Common myeloid progenitor, CD34-positive (primary cell): Measurements from ENCODE around the gene SERPINB3.
"Not testable (repeated sequence)": the region's sequence is repeated elsewhere in the genome, so short reads cannot be mapped to it uniquely, and the experiment has no call there.

Experiments used
- CTCF ChIA-PET: fragments of 350-600 bp; sonication (Branson Sonifier 250); formaldehyde crosslinking; loops from one replicate; lab custom pipeline; 2021; ENCODE audit warnings: antibody characterized with exemption; lab: Charles Lee
- POLR2A ChIA-PET: fragments of 350-600 bp; sonication (Branson Sonifier 250); formaldehyde crosslinking; loops from one replicate; lab custom pipeline; 2021; ENCODE audit warnings: antibody characterized with exemption; lab: Charles Lee
- DNase-seq, 3 donors: peaks; one replicate each; pipeline versions ENCODE4 v3.0.0 to v3.0.0-alpha.2; 2013
- H3K27ac ChIP-seq, 2 experiments: 1 replicate in 1 of 2; 2 replicates in 1 of 2; pipeline ENCODE4 v1.7.0; 2013; ENCODE audit warnings: inconsistent platforms in 2 of 2, low read length in 2 of 2, mild to moderate bottlenecking in 2 of 2, low read depth in 1 of 2, moderate library complexity in 1 of 2; ENCODE audit not compliant: severe bottlenecking in 2 of 2, insufficient read depth in 1 of 2, poor library complexity in 1 of 2
- H3K27me3 ChIP-seq, 5 experiments: replicated peaks in 2 of 5; 1 replicate in 3 of 5; 2 replicates in 2 of 5; pipeline versions ENCODE4 v1.6.1 to v1.7.0; 2013; ENCODE audit warnings: low read length in 4 of 5, mild to moderate bottlenecking in 2 of 5, moderate library complexity in 2 of 5, inconsistent platforms in 1 of 5; ENCODE audit not compliant: insufficient read depth in 5 of 5, control insufficient read depth in 4 of 5
- H3K36me3 ChIP-seq, 4 experiments: 1 replicate in 2 of 4; 2 replicates in 2 of 4; pipeline versions ENCODE4 v1.6.1 to v1.7.0; 2013; ENCODE audit warnings: low read length in 3 of 4, control low read depth in 1 of 4, mild to moderate bottlenecking in 1 of 4; ENCODE audit not compliant: control insufficient read depth in 4 of 4, insufficient read depth in 4 of 4
- H3K4me1 ChIP-seq, 4 experiments: 1 replicate in 3 of 4; 2 replicates in 1 of 4; pipeline versions ENCODE4 v1.6.1 to v1.7.1; 2013; ENCODE audit warnings: low read length in 3 of 4, mild to moderate bottlenecking in 3 of 4, control low read depth in 1 of 4, inconsistent platforms in 1 of 4, moderate library complexity in 1 of 4; ENCODE audit not compliant: control insufficient read depth in 4 of 4, insufficient read depth in 4 of 4; ENCODE audit errors: control extremely low read depth in 1 of 4
- H3K4me3 ChIP-seq, 7 experiments: 1 replicate in 4 of 7; 2 replicates in 3 of 7; pipeline versions ENCODE4 v1.5.1 to v1.7.0; 2013; ENCODE audit warnings: mild to moderate bottlenecking in 7 of 7, low read length in 6 of 7, moderate library complexity in 6 of 7, inconsistent platforms in 2 of 7, low read depth in 2 of 7, control low read depth in 1 of 7; ENCODE audit not compliant: insufficient read depth in 4 of 7, control insufficient read depth in 1 of 7; ENCODE audit errors: extremely low read depth in 1 of 7
- H3K9me3 ChIP-seq, 5 experiments: 1 replicate in 4 of 5; 2 replicates in 1 of 5; pipeline versions ENCODE4 v1.6.1 to v1.7.1; 2013; ENCODE audit warnings: low read length in 4 of 5, mild to moderate bottlenecking in 2 of 5, inconsistent platforms in 1 of 5, low read depth in 1 of 5, moderate library complexity in 1 of 5; ENCODE audit not compliant: control insufficient read depth in 4 of 5, insufficient read depth in 2 of 5; ENCODE audit errors: control extremely low read depth in 1 of 5
- WGBS: methylation state at CpG from one replicate; pipeline ENCODE4 v1.1.5; 2013; ENCODE audit not compliant: insufficient coverage; 5-methylcytosine and 5-hydroxymethylcytosine counted together

Gene SERPINB3

DNA sequence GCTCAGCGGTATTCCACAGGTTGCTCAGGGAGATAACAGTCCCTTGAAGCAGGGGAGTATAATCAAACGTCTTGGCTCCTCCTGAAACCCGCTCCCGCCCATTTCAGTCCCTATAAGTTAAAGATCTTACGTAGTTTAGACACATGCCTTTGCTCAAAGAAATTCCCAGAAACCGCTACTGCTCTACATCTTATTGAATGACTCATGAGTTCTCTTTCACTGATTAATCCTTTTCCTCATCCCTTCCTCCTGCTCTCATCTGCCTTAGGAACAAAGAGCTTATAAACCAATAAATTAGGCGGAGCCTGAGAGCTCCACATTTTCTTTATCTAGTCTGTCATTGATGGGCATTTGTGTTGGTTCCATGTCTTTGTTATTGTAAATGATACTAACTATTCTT is 13.5 kb downstream of the SERPINB3 start:
- no peaks in the 10 kb centered on the region for H3K27me3 ChIP-seq
- ChIA-PET CTCF (no interaction called here), POLR2A (no interaction called here)
- H3K27ac ChIP-seq = no peak overlapping the region
- H3K4me1 ChIP-seq = no peaks in the 10 kb centered on the region
- H3K9me3 ChIP-seq = no peaks in the 10 kb centered on the region
- no peak overlapping the region for H3K4me3 ChIP-seq
- no peaks in the 10 kb centered on the region for H3K36me3 ChIP-seq
- DNase-seq = no peak
- WGBS = 80% methylated on average over 6 of the region's 7 CpGs

DNA sequence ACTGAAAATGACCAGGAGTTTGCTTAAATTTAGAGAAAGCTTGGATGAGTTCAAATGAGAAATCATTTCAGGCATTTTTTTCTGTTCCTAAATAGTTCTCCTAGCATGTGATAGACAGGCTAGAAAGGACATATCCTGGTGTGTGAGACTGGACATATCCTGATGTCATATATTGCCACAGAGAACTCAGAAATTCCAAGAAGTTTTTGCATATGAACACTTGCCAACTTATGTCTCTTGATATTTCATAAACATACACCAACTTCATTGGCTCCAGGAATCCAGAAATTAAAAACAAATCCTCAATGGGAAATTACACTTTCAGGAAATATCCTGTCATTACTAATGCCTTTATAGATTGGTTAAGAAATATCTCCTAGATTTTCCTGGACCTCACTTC is 14.8 kb downstream of the SERPINB3 start:
- CTCF ChIA-PET = no interaction called here

DNA sequence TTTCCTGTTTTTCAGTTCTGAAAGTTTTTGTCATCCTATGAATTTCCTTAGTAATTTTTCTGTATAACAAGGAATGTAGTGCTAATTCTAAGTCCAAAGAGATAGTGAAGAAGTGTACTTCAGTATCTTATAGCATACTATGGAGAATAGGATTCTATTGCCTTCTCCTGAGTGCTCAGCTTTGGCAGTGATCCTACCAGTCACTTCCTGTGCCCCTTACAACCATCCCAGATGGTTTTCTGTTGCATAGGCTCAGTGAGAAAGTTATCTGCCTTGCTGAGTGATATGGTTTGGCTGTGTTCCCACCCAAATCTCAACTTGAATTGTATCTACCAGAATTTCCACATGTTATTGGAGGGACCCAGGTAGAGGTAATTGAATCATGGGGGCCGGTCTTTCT is 17.0 kb downstream of the SERPINB3 start:
- H3K27ac ChIP-seq, CTCF ChIA-PET, H3K36me3 ChIP-seq, H3K4me3 ChIP-seq, H3K27me3 ChIP-seq, POLR2A ChIA-PET, H3K4me1 ChIP-seq, H3K9me3 ChIP-seq, DNase-seq: not testable (repeated sequence)
- WGBS = 100% methylated on average over 1 of the region's 1 CpG

More for the DNA sequence above, 14.8 kb downstream of the SERPINB3 start:
- POLR2A ChIA-PET = no interaction called here
- Histone ChIP-seq H3K9me3 (no peaks in the 10 kb centered on the region), H3K27ac (no peak overlapping the region), H3K4me3 (no peak overlapping the region), H3K36me3 (no peaks in the 10 kb centered on the region), H3K4me1 (no peaks in the 10 kb centered on the region), H3K27me3 (no peaks in the 10 kb centered on the region)
- no peak for DNase-seq

DNA sequence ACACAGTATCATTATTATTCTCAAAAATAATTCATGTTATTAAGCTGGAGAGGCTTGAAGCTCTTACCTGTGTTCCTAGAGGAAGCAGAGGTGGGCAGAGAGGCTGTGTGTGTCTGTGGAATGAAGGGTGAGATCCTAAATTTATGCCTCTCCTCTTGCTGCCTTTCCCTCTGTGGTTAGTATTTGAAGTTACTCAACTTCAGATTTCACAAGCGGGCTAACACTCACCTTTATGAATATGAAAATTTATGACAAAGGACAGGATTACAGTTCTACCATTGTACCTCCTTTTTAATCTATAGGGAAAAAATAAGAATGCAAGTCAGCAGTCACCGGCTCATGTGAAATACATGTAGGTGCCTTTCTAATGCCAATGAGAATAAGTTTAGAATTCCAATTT is 17.6 kb downstream of the SERPINB3 start, which contains the start of gene SERPINB4:
Gene SERPINB4 (minus strand): TSS at position 115 of the 400 bp plus-strand sequence. CDS start 679 bp downstream, outside the sequence.
- H3K4me1 ChIP-seq, DNase-seq, H3K9me3 ChIP-seq, CTCF ChIA-PET, POLR2A ChIA-PET, H3K27me3 ChIP-seq, H3K27ac ChIP-seq, H3K4me3 ChIP-seq, H3K36me3 ChIP-seq: not testable (repeated sequence)
- WGBS = no CpG with 5 or more reads among the region's 2 CpGs

DNA sequence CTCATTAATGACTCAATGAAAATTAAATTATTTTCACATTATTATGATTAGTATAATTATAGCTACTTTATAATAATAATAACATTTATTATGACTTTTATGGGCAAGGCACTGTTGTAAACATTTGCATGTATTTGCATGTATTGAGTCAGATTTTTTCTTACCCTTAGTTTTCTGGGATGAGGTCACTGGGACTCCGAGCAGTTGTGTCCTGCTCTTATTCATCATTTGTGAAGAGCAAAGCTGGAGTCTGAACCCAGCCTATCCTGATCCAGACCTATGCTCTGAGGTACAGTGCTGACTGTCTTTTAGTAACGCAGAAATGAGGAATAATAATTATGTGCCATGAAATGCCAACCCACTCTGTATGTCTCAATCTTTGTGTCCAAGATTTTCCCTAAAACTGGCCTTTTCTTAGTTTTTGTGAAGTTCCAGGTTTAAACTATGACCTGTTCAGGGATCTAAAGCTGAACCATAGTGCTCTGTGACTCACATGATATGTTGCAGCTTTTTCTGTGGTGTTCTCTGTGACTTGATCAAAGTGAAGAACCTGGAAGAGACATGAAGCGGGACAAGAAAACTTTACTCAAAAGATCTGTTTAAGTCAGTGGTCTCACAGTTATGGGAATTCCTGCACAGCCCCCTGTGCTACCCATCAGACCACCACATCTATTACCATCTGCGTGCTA is 18.9 kb downstream of the SERPINB3 start:
- H3K4me3 ChIP-seq, POLR2A ChIA-PET, DNase-seq, H3K9me3 ChIP-seq, H3K4me1 ChIP-seq, H3K27me3 ChIP-seq, H3K27ac ChIP-seq, H3K36me3 ChIP-seq: not testable (repeated sequence)
- WGBS = 100% methylated on average over 2 of the region's 4 CpGs
- CTCF ChIA-PET = interaction anchor here (0.5 kb wide), 1 partner anchor 128 kb away, joined by 4 read pairs; no protein-coding TSS in a partner anchor

DNA sequence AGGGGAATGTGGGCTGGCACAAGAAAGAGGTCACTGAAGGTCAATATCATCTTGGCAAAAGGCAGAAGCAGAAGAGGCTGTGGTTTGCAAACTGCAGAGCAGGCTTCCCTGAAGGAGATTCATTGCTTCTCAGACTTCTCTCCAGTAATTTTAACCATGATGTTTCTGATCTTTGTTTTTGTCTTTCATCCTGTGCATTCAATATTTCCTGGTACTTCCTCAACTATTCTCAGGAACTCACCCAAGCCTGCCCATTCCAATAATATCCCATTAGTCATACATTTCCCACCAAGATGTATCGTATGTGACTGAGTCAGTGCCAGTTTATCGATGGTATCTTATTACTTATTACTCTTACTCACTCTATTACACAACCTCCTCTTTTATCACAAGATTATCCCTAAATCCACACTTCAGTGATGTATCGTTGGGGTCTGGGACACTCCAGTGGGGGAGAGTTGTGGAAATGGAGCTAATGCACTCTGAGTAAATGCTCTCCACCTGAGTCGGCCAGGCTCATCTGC is 20.5 kb downstream of the SERPINB3 start:
- H3K36me3 ChIP-seq, DNase-seq, POLR2A ChIA-PET, CTCF ChIA-PET, H3K27me3 ChIP-seq, H3K9me3 ChIP-seq, H3K27ac ChIP-seq, H3K4me1 ChIP-seq, H3K4me3 ChIP-seq: not testable (repeated sequence)
- no CpG with 5 or more reads among the region's 4 CpGs for WGBS

DNA sequence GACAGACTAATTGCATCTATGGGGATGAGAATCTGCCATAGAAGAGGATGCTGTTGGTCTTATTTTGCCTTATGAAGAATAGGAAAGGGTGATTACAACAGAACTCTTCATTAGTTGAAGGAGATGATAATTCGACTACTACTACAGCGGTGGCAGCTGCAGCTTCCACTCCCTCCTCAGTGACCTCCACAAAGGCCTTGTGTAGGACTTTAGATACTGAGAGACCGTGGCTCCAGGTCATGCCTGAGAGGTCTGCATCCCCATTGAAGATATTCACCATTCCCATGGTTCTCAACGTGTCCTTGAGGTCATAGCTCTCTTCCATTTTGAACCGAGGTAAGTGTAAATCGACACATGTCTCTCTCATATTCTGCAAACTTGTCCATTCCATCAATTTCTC is 24.0 kb downstream of the SERPINB3 start:
- 94% methylated on average over 5 of the region's 6 CpGs for WGBS
- no peaks in the 10 kb centered on the region for H3K4me1 ChIP-seq
- POLR2A ChIA-PET = no interaction called here
- no peaks in the 10 kb centered on the region for H3K27me3 ChIP-seq
- no peak for DNase-seq
- H3K4me3 ChIP-seq = no peak overlapping the region
- H3K36me3 ChIP-seq = no peaks in the 10 kb centered on the region
- CTCF ChIA-PET = no interaction called here
- H3K9me3 ChIP-seq = peaks cover 0 to 4% (median 0%) of the 10 kb centered on the region in 5 experiments
- H3K27ac ChIP-seq = no peak overlapping the region
